Activated CD4-positive, alpha-beta T cell treated with anti-CD3 and anti-CD28 coated beads, Interleukin-2, amount 50 U/mL, for 1 hour (primary cell): ENCODE data around the gene LAMA3.

Source experiments
- DNase-seq: peaks from one replicate; pipeline ENCODE4 v3.0.0-alpha.2; 2020

LAMA3 gene

GRCh38 chr18:23880931-23881617 lies 191.8 kb downstream of the LAMA3 start:
- DNase-seq: no peak

- no peak for DNase-seq
Observed at GRCh38 chr18:23881778-23882177, 192.5 kb downstream of the LAMA3 start.

GRCh38 chr18:23882616-23883276 lies 193.5 kb downstream of the LAMA3 start:
- no peak for DNase-seq

GRCh38 chr18:23883277-23883790 lies 194.1 kb downstream of the LAMA3 start:
- DNase-seq: no peak

- no peak for DNase-seq
Observed at GRCh38 chr18:23884681-23885375, 195.6 kb downstream of the LAMA3 start.

GRCh38 chr18:23885750-23886149 lies 196.5 kb downstream of the LAMA3 start:
- no peak for DNase-seq

- DNase-seq: no peak
Observed at GRCh38 chr18:23887035-23887434, 197.8 kb downstream of the LAMA3 start.

- DNase-seq: no peak
Observed at GRCh38 chr18:23887493-23887892, 198.2 kb downstream of the LAMA3 start.

- no peak for DNase-seq
Observed at GRCh38 chr18:23888881-23889280, 199.6 kb downstream of the LAMA3 start.

GRCh38 chr18:23889907-23890306 lies 200.7 kb downstream of the LAMA3 start:
- no peak for DNase-seq

GRCh38 chr18:23890589-23890988 lies 201.3 kb downstream of the LAMA3 start:
- DNase-seq: no peak

- no peak for DNase-seq
Observed at GRCh38 chr18:23893653-23894052, 204.4 kb downstream of the LAMA3 start.

GRCh38 chr18:23894661-23895175 lies 205.5 kb downstream of the LAMA3 start:
- DNase-seq: no peak

GRCh38 chr18:23897291-23897690 lies 208.0 kb downstream of the LAMA3 start:
- no peak for DNase-seq

GRCh38 chr18:23897733-23898132 lies 208.5 kb downstream of the LAMA3 start:
- DNase-seq: no peak

GRCh38 chr18:23900994-23901393 lies 211.7 kb downstream of the LAMA3 start:
- DNase-seq: no peak

- DNase-seq: no peak
Observed at GRCh38 chr18:23902396-23902795, 213.1 kb downstream of the LAMA3 start.

- no peak for DNase-seq
Observed at GRCh38 chr18:23903971-23904370, 214.7 kb downstream of the LAMA3 start.

- DNase-seq: no peak
Observed at GRCh38 chr18:23906658-23907057, 217.4 kb downstream of the LAMA3 start.

GRCh38 chr18:23908827-23909226 lies 219.6 kb downstream of the LAMA3 start:
- no peak for DNase-seq

GRCh38 chr18:23910032-23910431 lies 220.8 kb downstream of the LAMA3 start:
- no peak for DNase-seq

GRCh38 chr18:23912356-23912755 lies 223.1 kb downstream of the LAMA3 start:
- DNase-seq: no peak

- no peak for DNase-seq
Observed at GRCh38 chr18:23916338-23916737, 227.1 kb downstream of the LAMA3 start.
